DOHH2 (cell line): ENCODE data around the gene CSNK2A3.

ENCODE experiments used
- H3F3A ChIP-seq: fragments of 200-600 bp; sonication (generic), shearing (Covaris generic); 2 replicates; pipeline ENCODE4 v1.6.0; 2016; ENCODE audit warnings: antibody characterized with exemption, mild to moderate bottlenecking; ENCODE audit not compliant: control insufficient read depth, insufficient read depth
- H3K27ac ChIP-seq: fragments of 200-600 bp; sonication (generic); 2 replicates; pipeline ENCODE4 v1.5.1; 2014; ENCODE audit warnings: low read depth, mild to moderate bottlenecking, low read length, moderate library complexity
- H3K27me3 ChIP-seq: fragments of 200-600 bp; sonication (generic); 2 replicates; pipeline ENCODE4 v1.6.1; 2014; ENCODE audit warnings: mild to moderate bottlenecking, low read length, mixed read lengths; ENCODE audit not compliant: control insufficient read depth
- H3K36me3 ChIP-seq: fragments of 200-600 bp; sonication (generic); 2 replicates; pipeline ENCODE4 v1.6.1; 2014; ENCODE audit warnings: mild to moderate bottlenecking, low read length, moderate library complexity, mixed read lengths; ENCODE audit not compliant: control insufficient read depth
- H3K4me1 ChIP-seq: fragments of 200-600 bp; sonication (generic); 2 replicates; pipeline ENCODE4 v1.6.1; 2014; ENCODE audit warnings: mild to moderate bottlenecking, low read length, mixed read lengths; ENCODE audit not compliant: control insufficient read depth
- H3K4me2 ChIP-seq: fragments of 200-600 bp; sonication (generic); 2 replicates; pipeline ENCODE4 v1.6.0; 2014; ENCODE audit warnings: mild to moderate bottlenecking, low read length, moderate library complexity
- H3K4me3 ChIP-seq: fragments of 200-600 bp; sonication (generic); 2 replicates; pipeline ENCODE4 v1.5.1; 2014; ENCODE audit warnings: mild to moderate bottlenecking, low read length, mixed read lengths
- H3K79me2 ChIP-seq: fragments of 200-600 bp; sonication (generic); 2 replicates; pipeline ENCODE4 v1.6.1; 2014; ENCODE audit warnings: mild to moderate bottlenecking, low read length, mixed read lengths; ENCODE audit not compliant: control insufficient read depth
- H3K9me2 ChIP-seq: fragments of 200-600 bp; sonication (generic); replicated peaks from 2 replicates; pipeline ENCODE4 v1.6.1; 2014; ENCODE audit warnings: mild to moderate bottlenecking, low read length, mixed read lengths; ENCODE audit not compliant: control insufficient read depth
- H3K9me3 ChIP-seq: fragments of 200-600 bp; sonication (generic); 2 replicates; pipeline ENCODE4 v1.6.1; 2014; ENCODE audit warnings: antibody characterized with exemption, low read length, mixed read lengths; ENCODE audit not compliant: control insufficient read depth, insufficient read depth
- H4K20me1 ChIP-seq: fragments of 200-600 bp; sonication (generic); 2 replicates; pipeline ENCODE4 v1.6.0; 2014; ENCODE audit warnings: low read depth, mild to moderate bottlenecking, antibody characterized with exemption, low read length, moderate library complexity; ENCODE audit not compliant: control insufficient read depth, insufficient read depth
- CTCF ChIP-seq: fragments of 200-600 bp; sonication (generic); IDR thresholded peaks from one replicate; pipeline ENCODE4 v1.5.1; 2014; ENCODE audit warnings: antibody characterized with exemption, mild to moderate bottlenecking, low read depth, low read length; ENCODE audit not compliant: poor library complexity, severe bottlenecking
- EZH2phosphoT487 ChIP-seq: fragments of 200-600 bp; sonication (generic); IDR thresholded peaks from 2 replicates; pipeline ENCODE4 v1.6.1; 2017; ENCODE audit warnings: borderline replicate concordance, mild to moderate bottlenecking, antibody characterized with exemption, low read length, moderate library complexity, mixed read lengths

The CSNK2A3 gene

GRCh38 chr11:11397781-11398180 lies 44.7 kb upstream of the CSNK2A3 start:
- TF ChIP-seq EZH2phosphoT487, result no peak
- no peak for TF ChIP-seq CTCF
- Histone ChIP-seq H3K9me2 (no peaks in the 10 kb centered on the region), H3K4me3 (no peak overlapping the region), H4K20me1 (no peaks in the 10 kb centered on the region), H3K79me2 (no peaks in the 10 kb centered on the region), H3F3A (no peaks in the 10 kb centered on the region), H3K4me1 (no peaks in the 10 kb centered on the region), H3K27me3 (no peaks in the 10 kb centered on the region), H3K4me2 (no peak overlapping the region), H3K9me3 (no peaks in the 10 kb centered on the region), H3K27ac (no peak overlapping the region), H3K36me3 (no peaks in the 10 kb centered on the region)

- no peaks in the 10 kb centered on the region for H3F3A ChIP-seq
- no peak overlapping the region for H3K4me3 ChIP-seq
- H3K4me2 ChIP-seq, result no peak overlapping the region
- no peaks in the 10 kb centered on the region for H4K20me1 ChIP-seq
- H3K27me3 ChIP-seq, result no peaks in the 10 kb centered on the region
- H3K36me3 ChIP-seq, result no peaks in the 10 kb centered on the region
- H3K9me2 ChIP-seq, result no peaks in the 10 kb centered on the region
- no peak for TF ChIP-seq CTCF
- TF ChIP-seq EZH2phosphoT487, result no peak
- no peaks in the 10 kb centered on the region for H3K79me2 ChIP-seq
- no peaks in the 10 kb centered on the region for H3K4me1 ChIP-seq
- no peaks in the 10 kb centered on the region for H3K9me3 ChIP-seq
- no peak overlapping the region for H3K27ac ChIP-seq
Measured at GRCh38 chr11:11397036-11397415, 44.0 kb upstream of the CSNK2A3 start.

- Histone ChIP-seq H3F3A (no peaks in the 10 kb centered on the region), H3K4me3 (no peak overlapping the region), H4K20me1 (no peaks in the 10 kb centered on the region), H3K27me3 (no peaks in the 10 kb centered on the region), H3K36me3 (no peaks in the 10 kb centered on the region), H3K79me2 (no peaks in the 10 kb centered on the region), H3K4me1 (no peaks in the 10 kb centered on the region), H3K4me2 (no peak overlapping the region), H3K27ac (no peak overlapping the region), H3K9me3 (no peaks in the 10 kb centered on the region), H3K9me2 (no peaks in the 10 kb centered on the region)
- TF ChIP-seq EZH2phosphoT487, result no peak
- TF ChIP-seq CTCF, result no peak
Measured at GRCh38 chr11:11396301-11397035, 43.4 kb upstream of the CSNK2A3 start.
